Left hindlimb (tissue), 1 donor: ENCODE data around the gene TBC1D10A.

Experiments used
- DNase-seq: peaks from one replicate; pipeline ENCODE4 v3.0.0-alpha.2; 2018

Gene TBC1D10A

DNA sequence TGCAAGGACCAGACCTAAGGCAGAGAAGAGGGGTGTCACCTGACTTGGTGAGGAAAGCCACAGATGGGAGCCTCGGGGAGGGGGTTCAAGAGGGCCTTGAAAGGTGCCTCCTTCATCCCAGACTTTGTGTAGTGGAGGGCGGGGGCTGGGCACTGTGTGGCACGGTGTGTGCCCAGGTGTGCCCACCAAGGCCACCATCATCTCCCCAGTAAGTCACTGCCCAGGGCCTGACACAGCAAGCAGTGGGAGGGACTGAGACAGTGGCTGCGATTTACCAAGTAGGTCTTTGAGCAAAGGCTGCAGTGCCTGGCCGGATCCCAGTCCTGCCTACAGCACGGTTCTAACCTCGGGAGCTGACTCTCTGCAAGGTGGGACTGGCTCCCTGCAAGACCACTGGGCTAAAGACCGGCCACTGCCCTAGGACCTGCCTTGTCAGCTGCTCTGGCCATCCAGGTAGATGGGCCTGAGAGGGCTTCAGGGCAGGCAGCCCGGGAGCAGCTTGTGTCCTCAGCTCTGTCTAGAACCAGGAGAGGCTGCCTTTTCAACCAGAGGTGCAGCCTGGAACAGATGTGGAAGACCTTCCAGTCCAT is 61.5 kb downstream of the TBC1D10A start:
- no peak for DNase-seq

DNA sequence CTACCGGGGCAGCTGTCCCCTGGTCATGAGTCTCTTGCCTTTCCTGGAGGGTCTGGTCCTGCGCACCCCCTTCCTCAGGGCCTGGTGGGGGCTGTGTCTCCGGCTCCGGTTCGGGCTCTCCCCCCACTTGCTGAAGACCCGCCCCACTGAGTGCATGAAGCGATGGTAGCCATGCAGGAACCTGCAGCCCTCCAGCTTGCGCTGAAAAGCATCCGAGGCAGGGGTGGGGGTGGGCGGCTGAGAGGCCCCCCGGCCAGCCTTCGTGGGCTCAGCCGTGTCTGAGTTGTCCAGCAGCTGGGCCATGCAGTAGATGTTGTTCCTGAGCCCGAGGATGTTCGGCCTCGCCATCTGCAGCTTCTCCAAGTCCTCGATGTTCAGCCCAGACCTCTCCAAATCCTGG is 62.9 kb downstream of the TBC1D10A start:
- no peak for DNase-seq

DNA sequence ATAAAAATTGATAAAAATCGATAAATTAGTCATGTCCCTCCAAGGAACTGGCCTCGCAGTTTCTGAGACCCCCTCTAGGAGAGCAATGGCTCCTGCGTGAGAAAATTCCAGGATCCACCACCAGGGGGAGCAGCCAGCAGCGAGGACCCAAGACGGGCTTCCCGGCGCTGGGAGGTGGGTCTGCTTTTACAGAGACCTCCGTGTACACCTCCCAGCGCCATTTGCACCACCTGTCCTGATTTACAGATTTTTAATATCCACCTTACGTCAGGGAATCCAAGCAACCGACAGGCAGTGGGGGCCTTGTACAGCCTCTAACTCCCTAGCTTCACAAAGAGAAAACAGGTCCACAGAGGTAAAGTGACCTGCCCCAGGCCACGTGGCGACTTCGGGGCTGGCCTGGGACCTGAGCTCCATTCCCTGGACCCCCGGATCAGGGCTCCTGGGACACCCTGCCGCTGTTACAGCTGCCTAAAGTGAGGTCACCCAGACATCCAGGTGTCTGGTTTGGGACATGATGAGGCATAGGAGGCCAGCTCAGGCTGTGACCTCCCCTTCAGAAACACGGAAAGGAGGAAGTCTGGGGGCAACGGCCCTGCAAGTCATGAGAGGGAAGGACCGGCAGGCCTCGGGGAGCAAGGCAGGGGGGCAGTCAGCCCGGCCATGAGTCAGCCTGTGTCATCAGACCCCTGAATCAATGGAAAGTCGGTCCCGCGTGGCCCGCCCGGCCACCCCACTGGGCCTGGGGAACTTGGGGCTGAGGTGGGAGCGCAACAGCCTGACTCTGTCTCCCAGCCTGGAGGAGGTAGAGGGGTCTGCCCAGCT is 63.6 kb downstream of the TBC1D10A start:
- DNase-seq, result peak; percentile 79

DNA sequence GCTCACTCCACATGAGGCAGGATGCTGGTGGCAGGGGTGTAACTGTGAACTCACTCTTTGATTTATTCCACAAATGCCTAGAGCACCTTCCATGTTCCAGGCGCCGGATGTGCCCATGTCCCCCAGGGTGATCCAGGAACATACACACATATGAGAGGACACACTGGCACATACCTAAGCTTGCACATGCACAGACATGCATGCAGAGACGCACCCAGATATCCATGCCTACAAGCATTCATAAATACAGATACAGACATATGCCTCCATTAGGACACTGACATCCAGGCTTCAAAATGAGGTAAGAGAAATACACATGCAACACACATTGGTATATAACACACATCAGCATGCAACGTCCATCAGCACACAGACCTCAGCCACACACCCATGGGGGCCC is 64.6 kb downstream of the TBC1D10A start:
- DNase-seq, result no peak

DNA sequence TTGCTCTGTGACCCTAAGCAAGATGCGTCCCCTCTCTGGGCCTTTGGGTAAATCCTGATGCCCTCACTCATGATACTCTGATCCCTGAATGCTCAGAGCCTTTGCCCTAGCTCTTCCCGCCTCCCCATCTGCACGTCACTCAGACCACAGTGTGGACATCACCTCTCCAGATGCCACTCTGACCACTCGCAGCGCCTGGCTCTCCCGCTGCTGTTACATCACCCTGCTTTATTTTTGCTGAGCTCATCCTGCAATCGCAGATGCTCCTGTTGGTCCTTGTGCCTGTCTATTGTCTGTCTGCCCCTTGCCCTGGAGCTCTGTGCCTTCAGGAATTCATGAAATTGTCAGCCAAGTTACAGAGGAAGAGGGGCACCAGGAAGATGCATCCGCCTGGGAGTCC is 65.6 kb downstream of the TBC1D10A start:
- no peak for DNase-seq

DNA sequence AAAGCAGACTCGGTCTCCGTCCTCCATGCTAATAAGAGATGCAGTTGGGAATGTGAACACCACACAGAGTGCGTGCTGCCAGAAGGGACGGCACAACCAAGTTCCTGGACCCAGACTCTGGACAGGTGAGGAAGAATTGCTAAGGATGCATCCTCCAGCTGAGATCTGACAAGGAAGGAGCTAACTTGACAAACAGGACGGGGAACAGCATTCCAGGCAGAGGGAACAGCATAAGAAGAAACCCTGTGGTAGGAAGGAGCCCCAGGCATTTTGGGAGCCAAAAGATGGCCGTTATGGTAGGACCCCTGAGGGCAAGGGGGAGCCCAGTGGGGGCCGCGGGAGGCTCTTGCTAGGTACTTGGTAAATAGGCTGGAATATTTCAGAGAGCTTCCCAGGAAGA is 66.1 kb downstream of the TBC1D10A start:
- DNase-seq, result no peak

DNA sequence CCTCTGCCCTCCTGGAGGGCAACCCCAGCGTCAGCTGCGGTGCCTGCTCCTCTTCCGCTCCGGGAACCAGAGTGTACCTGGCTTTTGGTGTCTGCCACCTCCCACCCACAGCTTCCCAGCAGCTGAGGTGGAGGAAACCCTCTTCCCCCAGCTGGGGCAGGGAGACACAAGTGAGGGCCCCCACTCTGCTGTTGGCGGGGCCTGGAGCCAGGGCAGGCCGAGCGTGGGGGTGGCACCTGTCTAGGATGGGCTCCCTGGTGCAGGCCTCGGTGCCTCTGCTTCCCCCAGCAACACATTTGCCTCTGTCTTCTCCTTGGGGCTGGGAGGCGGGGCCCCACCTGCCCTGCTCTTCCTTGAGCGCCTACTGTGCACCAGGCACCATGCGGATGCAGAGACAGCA is 66.5 kb downstream of the TBC1D10A start:
- no peak for DNase-seq

DNA sequence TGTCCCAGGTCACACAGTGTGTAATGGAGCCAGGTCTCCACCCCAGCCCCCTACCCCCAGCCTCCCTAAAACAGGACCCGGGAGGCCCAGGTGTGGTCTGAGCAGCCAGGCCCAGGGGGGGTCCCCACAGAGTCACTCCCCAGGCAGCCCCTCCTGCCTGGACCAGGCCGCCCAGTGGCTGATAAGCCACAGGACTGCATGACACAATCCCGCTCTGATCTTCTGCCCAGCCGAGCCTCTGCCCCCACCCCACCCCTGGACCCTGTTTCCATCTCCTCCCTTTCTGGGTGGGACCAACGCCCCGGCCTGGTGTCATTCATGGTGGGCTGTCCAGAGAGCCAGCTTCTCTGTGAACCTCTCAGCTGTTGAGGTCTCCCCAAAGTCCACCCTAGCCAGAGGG is 72.4 kb downstream of the TBC1D10A start:
- no peak for DNase-seq

DNA sequence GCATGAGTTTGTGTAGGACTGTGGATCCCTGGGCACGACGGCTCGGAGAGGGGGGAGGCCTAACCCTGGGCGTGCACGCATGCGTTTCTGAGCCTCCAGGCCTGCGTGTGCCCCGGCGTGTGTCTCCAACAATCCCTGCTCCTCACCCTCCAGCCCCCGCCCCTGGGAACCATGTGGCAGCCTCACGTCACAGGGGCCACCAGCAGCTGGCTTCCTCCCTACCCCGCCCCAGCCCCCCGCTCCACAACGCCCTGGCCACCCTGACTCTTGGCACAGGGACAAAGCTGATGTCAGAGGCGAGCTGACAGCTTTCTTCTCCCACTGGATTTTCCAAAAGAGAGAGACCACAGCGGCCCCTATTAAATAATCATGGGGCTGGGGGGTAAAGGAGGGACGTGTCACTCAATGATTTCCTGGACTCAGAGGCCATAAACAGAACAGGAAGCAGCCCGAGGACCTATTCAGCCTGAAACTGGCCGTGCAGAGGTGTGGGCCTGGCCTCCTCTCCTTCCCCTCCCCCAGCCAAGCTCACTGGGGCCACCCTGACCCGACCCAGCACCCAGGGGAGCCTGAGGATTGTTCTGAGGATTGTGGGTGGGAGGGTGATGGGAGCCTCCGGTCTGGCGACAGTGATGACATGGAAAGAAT is 73.4 kb downstream of the TBC1D10A start:
- DNase-seq, result peak; percentile 85

DNA sequence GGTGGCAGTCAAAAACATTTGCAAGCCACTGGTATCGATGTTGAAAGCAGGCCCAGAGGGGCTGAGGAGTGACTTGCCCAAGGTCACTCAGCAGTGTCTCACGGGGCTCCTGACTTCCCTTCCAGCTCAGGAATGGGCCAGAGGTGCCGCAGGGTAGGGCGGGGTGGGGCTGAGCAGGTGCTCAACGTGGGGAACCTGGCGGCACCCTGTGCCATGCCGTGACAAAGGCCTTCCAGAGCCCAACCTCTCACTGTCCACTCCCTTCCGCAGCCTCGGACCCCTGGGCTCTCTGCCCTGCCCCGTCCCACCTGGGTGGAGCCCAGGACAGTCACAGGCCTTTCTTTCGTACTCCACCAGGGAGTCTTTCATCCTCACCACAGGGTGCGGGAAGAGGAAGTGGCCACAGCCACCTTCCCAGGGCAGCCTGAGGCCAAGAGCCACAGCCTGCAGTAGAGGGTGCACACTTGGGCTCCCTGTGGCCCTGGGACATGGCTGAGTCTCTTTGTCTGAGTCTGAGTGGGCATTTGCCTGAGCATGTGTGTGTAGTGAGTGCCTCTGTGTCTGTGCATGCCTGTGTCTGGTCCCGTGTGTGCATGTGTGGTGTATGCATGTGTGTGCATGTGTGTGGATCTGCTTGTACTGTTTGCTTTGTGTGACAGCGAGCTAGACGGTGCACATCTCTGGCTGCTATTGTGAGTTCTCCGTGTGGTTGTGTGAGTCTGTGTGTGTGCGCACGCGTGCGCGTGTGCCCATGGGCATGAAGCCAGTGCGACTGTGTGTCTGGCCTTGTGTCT is 74.1 kb downstream of the TBC1D10A start:
- no peak for DNase-seq

DNA sequence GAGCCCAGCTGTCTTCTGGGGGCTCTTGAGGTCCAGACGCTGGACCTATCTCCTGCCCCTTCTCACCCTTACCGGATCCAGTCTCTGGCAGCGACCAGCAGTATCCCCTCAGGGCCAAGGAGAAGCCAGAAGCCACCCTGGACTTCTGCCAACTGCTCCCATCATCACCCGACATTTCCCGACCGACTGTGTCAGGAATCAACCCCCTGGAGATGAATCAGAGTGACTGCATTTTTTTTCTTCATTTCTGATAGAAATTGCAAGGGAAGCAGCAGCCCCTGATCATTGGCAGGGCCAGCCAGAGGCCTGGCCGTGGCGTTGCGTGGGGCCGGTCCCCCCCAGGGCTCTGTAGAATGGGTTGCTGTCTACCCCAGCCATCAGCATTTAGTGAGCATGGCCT is 75.0 kb downstream of the TBC1D10A start:
- peak; percentile 40 for DNase-seq

DNA sequence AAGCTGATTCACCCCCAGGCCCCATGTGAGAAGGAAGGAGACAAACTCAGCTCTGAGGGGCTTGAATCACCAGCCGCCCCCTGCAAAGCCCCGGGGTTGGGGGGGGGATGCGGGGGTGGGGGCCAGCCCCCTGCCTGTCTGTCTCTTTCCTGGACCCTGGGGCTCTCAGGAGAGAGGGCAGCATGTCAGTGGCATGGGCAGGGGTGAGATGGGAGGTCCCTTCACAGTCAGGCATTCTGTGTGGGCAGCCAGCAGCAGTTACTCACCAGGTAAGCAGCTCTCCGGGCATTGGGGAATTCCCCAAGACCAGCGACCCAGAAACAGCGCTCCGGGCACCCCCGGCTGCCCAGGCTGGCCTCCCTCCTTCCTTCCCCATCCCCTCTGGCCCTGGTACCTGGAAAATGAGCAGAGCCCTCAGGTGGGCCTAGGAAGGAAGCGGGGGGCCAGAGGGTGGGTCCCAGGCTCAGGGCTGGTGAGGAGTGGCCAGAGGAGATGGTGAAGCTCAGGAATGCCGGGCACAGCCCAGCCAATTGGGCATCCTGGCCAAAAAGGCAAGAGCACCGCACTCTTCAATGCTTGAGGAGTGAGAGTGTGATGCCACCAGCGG is 76.0 kb downstream of the TBC1D10A start:
- no peak for DNase-seq

DNA sequence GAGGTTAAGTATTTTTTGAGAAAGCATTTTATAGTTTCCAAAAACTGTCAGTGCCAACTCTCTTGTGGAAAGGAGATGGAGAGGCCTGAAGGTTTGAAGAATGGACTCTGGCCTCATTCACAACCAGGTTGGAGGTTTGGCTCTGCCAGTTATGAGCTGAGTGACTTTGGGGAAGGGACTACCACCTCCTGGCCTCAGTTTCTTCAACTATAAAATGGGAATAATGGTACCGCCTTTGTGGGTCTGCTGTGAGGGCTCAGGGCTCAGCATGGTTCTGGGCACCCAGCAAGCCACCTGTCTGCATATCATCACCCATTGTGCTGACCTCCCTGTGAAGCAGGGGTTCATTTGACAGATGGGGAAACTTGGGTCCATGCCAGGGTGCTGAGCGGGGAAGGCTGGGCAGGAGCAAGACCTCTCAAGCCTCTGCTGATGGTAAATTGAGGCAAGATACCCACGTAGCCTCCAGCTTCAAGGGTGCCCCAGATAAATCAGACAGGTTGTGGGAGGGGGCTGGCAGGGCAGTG is 76.6 kb downstream of the TBC1D10A start:
- no peak for DNase-seq

DNA sequence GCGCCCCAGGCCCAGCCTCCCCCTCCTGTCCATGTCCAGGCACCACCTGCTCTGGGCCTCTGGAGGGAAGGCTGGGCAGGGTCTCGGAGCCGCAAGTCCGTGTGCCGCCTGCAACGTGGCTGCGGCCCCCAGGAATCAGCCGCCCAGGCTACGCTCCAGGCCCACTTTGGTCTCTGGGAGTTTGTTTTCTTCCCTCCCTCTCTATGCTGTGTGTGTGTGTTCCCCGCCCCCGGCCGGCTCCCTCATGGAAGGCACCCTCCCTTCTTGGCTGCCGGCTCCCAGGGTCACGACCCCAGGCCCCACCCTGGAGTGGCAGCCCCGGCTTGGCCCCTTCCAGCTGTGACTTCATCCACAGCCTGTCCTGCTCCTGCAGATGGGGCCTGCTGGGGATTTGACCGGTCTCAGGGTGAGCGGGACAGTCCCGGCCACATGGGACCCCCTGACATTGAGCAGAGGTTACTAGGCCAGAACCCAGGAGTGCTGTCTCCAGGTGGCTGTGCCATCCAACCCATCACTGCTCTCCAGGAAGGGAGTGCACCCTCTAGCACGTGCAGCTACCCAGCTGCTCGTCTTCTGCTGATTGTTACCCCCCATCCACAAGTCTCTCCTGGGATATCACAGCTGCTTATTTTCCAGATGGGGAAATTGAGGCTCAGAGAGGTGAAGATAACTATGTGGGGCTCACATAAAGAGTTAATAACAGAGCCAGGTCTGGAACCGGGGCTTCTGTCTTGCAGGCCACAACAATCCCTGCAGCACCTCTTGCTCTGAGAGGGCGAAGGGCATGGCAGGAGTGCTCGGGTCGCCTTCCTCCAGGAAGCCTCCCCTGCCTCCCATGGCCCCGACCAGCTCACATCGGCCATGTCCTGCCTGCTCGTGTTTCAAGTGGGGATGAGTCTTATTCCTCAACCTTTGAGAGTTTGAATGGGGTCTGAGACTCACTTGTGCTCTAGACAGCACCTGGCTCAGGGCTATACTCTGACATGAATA is 77.4 kb downstream of the TBC1D10A start:
- DNase-seq, result peak; percentile 71

DNA sequence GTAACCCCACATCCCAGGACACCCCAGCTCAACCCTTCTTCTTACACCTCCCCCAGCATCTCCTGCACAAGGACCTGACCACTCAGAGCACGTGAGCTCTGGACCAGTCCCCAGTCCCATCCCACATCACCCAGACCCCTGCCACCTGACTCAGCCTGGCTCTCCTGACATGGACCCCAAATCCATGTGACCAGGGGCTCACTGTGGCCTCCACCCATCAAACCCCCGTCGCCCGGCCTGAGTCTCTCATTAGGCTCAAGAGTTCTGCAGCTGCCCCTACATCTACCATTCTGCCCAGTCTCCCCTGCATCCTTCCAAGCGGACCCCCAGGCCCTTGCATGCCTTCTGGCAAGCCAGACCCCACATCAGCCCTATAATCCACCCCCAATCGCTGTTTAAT is 78.3 kb downstream of the TBC1D10A start:
- no peak for DNase-seq

DNA sequence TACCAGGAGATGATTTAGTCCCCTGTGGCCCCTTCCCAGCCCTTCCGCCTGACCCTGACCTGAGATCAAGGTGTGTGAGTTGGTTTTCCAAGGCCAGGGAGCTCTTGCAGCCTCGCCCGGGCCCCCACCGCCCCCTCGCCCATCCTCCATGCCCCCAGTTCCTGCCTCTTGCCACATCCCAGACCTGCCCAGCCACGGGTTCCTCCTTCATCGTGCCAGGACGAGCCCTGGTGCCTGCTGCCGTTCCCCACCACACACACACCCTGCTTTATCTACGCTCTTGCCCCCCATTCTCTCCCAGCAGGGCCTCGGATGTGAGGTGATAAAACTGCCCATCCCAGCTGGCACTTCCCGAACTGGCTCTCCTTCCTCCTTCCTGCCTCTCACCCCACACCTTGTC is 78.8 kb downstream of the TBC1D10A start:
- no peak for DNase-seq

DNA sequence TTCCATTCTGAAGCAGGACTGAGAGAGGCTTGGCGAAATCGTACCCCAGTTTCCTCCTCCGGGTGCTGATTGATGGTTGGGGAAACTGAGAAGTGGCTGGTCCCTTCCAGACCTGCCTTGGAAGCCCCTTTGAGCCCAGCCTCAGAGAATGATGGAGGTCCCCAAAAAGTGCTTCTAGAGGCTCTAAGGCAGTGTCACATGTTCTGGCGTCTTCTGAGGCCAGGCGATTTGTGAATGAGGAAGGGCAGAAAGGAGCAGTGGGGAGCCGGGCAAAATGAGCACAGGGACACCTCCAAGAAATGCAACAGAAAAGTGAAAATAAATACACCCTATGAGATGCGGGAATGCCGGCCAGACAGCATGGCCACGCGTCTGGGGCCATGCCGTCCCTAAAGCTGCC is 79.2 kb downstream of the TBC1D10A start:
- no peak for DNase-seq

DNA sequence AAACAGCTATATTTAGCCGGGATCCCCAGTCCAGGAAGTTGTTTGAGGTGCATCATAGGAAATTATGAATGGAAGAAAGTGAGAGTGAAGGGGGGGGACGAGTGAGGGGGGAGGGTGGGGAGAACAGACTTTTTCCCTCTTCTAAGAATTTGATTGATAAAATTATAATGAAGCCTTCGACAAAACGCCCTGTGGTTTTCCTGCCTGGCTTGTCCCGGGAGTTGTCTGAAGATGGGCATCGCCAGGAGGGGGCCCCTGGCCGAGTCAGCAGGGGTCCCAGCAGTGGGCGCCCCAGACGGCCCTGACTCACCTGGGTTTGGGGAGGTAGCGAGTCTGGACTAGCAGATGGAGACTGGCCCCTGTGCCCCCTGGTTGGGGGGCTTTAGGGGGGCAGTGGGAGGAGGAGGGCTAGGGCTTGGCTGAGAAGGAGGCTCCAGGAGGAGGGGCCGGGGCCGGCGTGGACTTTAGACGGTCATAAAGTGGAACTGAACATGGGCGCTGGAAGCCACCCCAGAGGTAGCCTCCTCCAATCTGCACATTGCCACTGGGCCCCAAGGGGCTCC is 79.8 kb downstream of the TBC1D10A start:
- DNase-seq, result no peak

DNA sequence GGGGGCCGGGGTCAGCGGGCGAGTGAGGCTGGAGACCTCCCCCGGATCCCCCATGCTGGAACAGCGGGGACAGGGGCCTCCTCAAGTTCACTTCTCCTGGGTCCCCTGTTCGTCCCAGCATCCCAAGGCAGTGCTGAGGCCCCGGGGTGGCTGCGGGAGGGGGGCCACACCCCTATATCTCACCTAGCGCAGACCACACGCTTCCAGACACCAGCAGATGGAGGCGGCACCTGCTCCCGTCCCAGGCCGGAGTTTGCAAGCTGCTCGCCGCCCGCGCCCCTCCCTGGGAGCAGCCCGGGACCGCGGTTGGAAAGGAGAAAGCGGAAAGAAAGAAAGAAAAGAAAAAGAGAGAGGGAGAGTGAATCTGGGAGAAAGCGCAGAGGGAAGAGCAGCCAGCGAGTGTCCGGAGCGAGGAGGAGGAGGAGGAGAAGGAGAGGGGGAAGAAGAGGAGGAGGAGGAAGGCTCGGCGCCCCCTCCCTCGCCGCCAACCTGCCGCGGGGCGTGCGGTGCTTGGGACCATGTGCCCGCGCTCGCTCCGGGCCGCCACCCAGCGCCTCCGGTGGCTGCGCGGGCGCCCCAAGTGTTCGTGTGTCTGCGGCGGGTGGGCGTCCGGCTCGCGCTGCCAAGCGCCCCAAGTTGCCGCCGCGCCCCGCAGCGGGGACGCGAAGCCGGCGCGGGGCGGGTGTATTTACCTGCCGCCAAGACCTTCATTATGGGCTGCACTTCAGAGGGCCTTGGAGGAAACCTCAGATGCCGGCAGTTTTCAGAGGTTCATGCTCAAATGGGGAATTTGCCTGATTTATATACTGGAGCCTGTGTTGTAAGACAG is 80.5 kb downstream of the TBC1D10A start, which contains the start of gene LIF:
TSS of gene LIF (minus strand) at position 775 of the 829 bp plus-strand sequence. CDS start at position 711, 64 bp downstream.
- DNase-seq, result no peak
